Parathyroid adenoma (tissue), 2 donors: Measurements from ENCODE around the gene TSC22D1.

Experiments
- H2AFZ ChIP-seq: fragments of 300-600 bp; sonication (generic); one replicate; pipeline ENCODE4 v1.7.0; 2017; ENCODE audit warnings: antibody characterized with exemption, mild to moderate bottlenecking
- H3K27ac ChIP-seq: fragments of 300-600 bp; sonication (generic); one replicate; pipeline ENCODE4 v1.7.0; 2017
- H3K27me3 ChIP-seq: fragments of 300-600 bp; sonication (generic); one replicate; pipeline ENCODE4 v1.7.0; 2017; ENCODE audit warnings: low read length; ENCODE audit not compliant: control insufficient read depth, insufficient read depth
- H3K36me3 ChIP-seq: fragments of 300-600 bp; sonication (generic); one replicate; pipeline ENCODE4 v1.7.0; 2017; ENCODE audit warnings: low read length; ENCODE audit not compliant: control insufficient read depth, insufficient read depth
- H3K4me1 ChIP-seq: fragments of 300-600 bp; sonication (generic); one replicate; pipeline ENCODE4 v1.7.0; 2017; ENCODE audit warnings: control low read depth
- H3K4me2 ChIP-seq: fragments of 300-600 bp; sonication (generic); one replicate; pipeline ENCODE4 v1.7.0; 2017; ENCODE audit warnings: low read length
- H3K4me3 ChIP-seq: fragments of 300-600 bp; sonication (generic); one replicate; pipeline ENCODE4 v1.7.0; 2017; ENCODE audit warnings: low read depth, low read length
- H3K79me2 ChIP-seq: fragments of 300-600 bp; sonication (generic); one replicate; pipeline ENCODE4 v1.7.0; 2017; ENCODE audit warnings: control low read depth
- H3K9ac ChIP-seq: fragments of 300-600 bp; sonication (generic); one replicate; pipeline ENCODE4 v1.7.0; 2017; ENCODE audit warnings: mild to moderate bottlenecking
- H3K9me3 ChIP-seq: fragments of 300-600 bp; sonication (generic); one replicate; pipeline ENCODE4 v1.7.0; 2017; ENCODE audit warnings: low read length; ENCODE audit not compliant: control insufficient read depth
- CTCF ChIP-seq: fragments of 300-600 bp; sonication (generic); IDR thresholded peaks from one replicate; pipeline ENCODE4 v1.7.0; 2017; ENCODE audit warnings: antibody characterized with exemption, mild to moderate bottlenecking
- donor health status: primary hyperparathyroidism.

The TSC22D1 gene

GRCh38 chr13:44394658-44395057, 181.5 kb downstream of the TSC22D1 start:
- H3K79me2 ChIP-seq: no peaks in the 10 kb centered on the region
- H3K36me3 ChIP-seq: no peaks in the 10 kb centered on the region
- H3K9me3 ChIP-seq: no peaks in the 10 kb centered on the region
- no peak overlapping the region for H3K4me2 ChIP-seq
- no peak overlapping the region for H3K9ac ChIP-seq
- H3K4me1 ChIP-seq: peaks cover 3% of the 10 kb centered on the region
- H2AFZ ChIP-seq: no peak overlapping the region
- TF ChIP-seq CTCF: no peak
- no peak overlapping the region for H3K4me3 ChIP-seq
- no peaks in the 10 kb centered on the region for H3K27me3 ChIP-seq
- H3K27ac ChIP-seq: no peak overlapping the region

- H3K4me2 ChIP-seq: no peak overlapping the region
- TF ChIP-seq CTCF: no peak
- H3K4me1 ChIP-seq: peaks cover 3% of the 10 kb centered on the region
- H3K4me3 ChIP-seq: no peak overlapping the region
- no peaks in the 10 kb centered on the region for H3K9me3 ChIP-seq
- no peaks in the 10 kb centered on the region for H3K36me3 ChIP-seq
- H2AFZ ChIP-seq: no peak overlapping the region
- H3K27ac ChIP-seq: no peak overlapping the region
- no peak overlapping the region for H3K9ac ChIP-seq
- no peaks in the 10 kb centered on the region for H3K79me2 ChIP-seq
- no peaks in the 10 kb centered on the region for H3K27me3 ChIP-seq
These were observed 182.7 kb downstream of the TSC22D1 start for GRCh38 chr13:44393391-44393790.

GRCh38 chr13:44389876-44390275, 186.3 kb downstream of the TSC22D1 start:
- peaks cover 5% of the 10 kb centered on the region for H3K4me1 ChIP-seq
- H3K9me3 ChIP-seq: no peaks in the 10 kb centered on the region
- H3K27ac ChIP-seq: no peak overlapping the region
- no peaks in the 10 kb centered on the region for H3K27me3 ChIP-seq
- no peaks in the 10 kb centered on the region for H3K79me2 ChIP-seq
- no peak overlapping the region for H3K4me2 ChIP-seq
- no peak overlapping the region for H3K4me3 ChIP-seq
- no peaks in the 10 kb centered on the region for H3K36me3 ChIP-seq
- no peak overlapping the region for H3K9ac ChIP-seq
- TF ChIP-seq CTCF: no peak
- no peak overlapping the region for H2AFZ ChIP-seq

GRCh38 chr13:44389060-44389666, 187.0 kb downstream of the TSC22D1 start:
- Histone ChIP-seq H3K27ac (no peak overlapping the region), H3K36me3 (no peaks in the 10 kb centered on the region), H3K4me2 (no peak overlapping the region), H3K79me2 (no peaks in the 10 kb centered on the region), H3K9ac (no peak overlapping the region), H3K4me1 (peaks cover 5% of the 10 kb centered on the region), H3K9me3 (no peaks in the 10 kb centered on the region), H3K27me3 (no peaks in the 10 kb centered on the region), H3K4me3 (no peak overlapping the region), H2AFZ (no peak overlapping the region)
- no peak for TF ChIP-seq CTCF

- H3K27me3 ChIP-seq: no peaks in the 10 kb centered on the region
- H2AFZ ChIP-seq: no peak overlapping the region
- H3K9me3 ChIP-seq: no peaks in the 10 kb centered on the region
- peaks cover 5% of the 10 kb centered on the region for H3K4me1 ChIP-seq
- H3K36me3 ChIP-seq: no peaks in the 10 kb centered on the region
- H3K4me3 ChIP-seq: no peak overlapping the region
- H3K4me2 ChIP-seq: no peak overlapping the region
- no peak overlapping the region for H3K9ac ChIP-seq
- no peak overlapping the region for H3K27ac ChIP-seq
- no peak for TF ChIP-seq CTCF
- H3K79me2 ChIP-seq: no peaks in the 10 kb centered on the region
These were observed 187.6 kb downstream of the TSC22D1 start for GRCh38 chr13:44388427-44389059.
